Thoracic aorta (tissue), 2 donors: ENCODE measurements around the gene OR2T2. TPM values are rescaled to one million over a fixed set of nuclear protein-coding genes. Genes with fewer than 3 reads are reported as not detected.
"Not testable (repeated sequence)": the region's sequence is repeated elsewhere in the genome, so short reads cannot be mapped to it uniquely, and the experiment has no call there.

Experiments used
- ATAC-seq: fragments of 150-250 bp; one replicate; pipeline ENCODE4 v1.8.0; 2017; ENCODE audit warnings: low read depth; ENCODE audit not compliant: insufficient number of reproducible peaks, low FRiP score
- DNase-seq: peaks from one replicate; pipeline ENCODE4 v3.0.0-alpha.2; 2020; ENCODE audit warnings: low spot score
- H3K27ac ChIP-seq, 2 donors: fragments of 200-600 bp; sonication (generic); 1 replicate in 1 of 2; 2 replicates in 1 of 2; pipeline ENCODE4 v1.5.1; 2016; ENCODE audit warnings: mild to moderate bottlenecking in 2 of 2, moderate library complexity in 2 of 2
- H3K27me3 ChIP-seq: fragments of 200-600 bp; sonication (generic); replicated peaks from 2 replicates; pipeline ENCODE4 v1.6.0; 2016; ENCODE audit warnings: mild to moderate bottlenecking; ENCODE audit not compliant: insufficient read depth
- H3K36me3 ChIP-seq: fragments of 200-600 bp; sonication (generic); one replicate; pipeline ENCODE4 v1.5.1; 2016
- H3K4me1 ChIP-seq, 2 donors: fragments of 200-600 bp; sonication (generic); 1 replicate in 1 of 2; 2 replicates in 1 of 2; pipeline versions ENCODE4 v1.5.1 to v1.6.0; 2016; ENCODE audit warnings: low read depth in 2 of 2, mild to moderate bottlenecking in 1 of 2; ENCODE audit not compliant: control insufficient read depth in 1 of 2
- H3K4me3 ChIP-seq: fragments of 200-600 bp; sonication (generic); 2 replicates; pipeline ENCODE4 v1.5.1; 2016; ENCODE audit warnings: mild to moderate bottlenecking
- H3K9me3 ChIP-seq: fragments of 200-600 bp; sonication (generic); 2 replicates; pipeline ENCODE4 v1.5.1; 2016
- CTCF ChIP-seq: fragments of 200-600 bp; sonication (generic); IDR thresholded peaks from one replicate; pipeline ENCODE4 v1.5.1; 2019; ENCODE audit warnings: antibody characterized with exemption
- total RNA-seq, 2 donors: library from RNA; depleted of rRNA; stranded (reverse); fragments of >200 nt; gene quantifications; one replicate each; pipeline versions ENCODE4 v1.1.0 to v1.2.3, GENCODE V29; 2016

OR2T2 gene
- not detected for total RNA-seq

GRCh38 chr1:248445399-248445798 lies at the start of gene OR2T2:
Gene OR2T2 (plus strand): TSS chr1:248445637. CDS start chr1:248452798, 7,161 bp downstream.
- not testable (repeated sequence) for H3K9me3 ChIP-seq, DNase-seq, H3K27ac ChIP-seq, H3K4me3 ChIP-seq, H3K27me3 ChIP-seq, H3K36me3 ChIP-seq, H3K4me1 ChIP-seq, ATAC-seq

GRCh38 chr1:248402748-248403147 lies 42.7 kb upstream of the OR2T2 start, which contains the start of gene OR2T1:
Gene OR2T1 (plus strand): TSS chr1:248403048. CDS start chr1:248406148, 3,100 bp downstream.
- no peaks in the 10 kb centered on the region for H3K27me3 ChIP-seq
- ATAC-seq = no peak
- no peaks in the 10 kb centered on the region for H3K4me1 ChIP-seq
- H3K36me3 ChIP-seq = no peaks in the 10 kb centered on the region
- H3K9me3 ChIP-seq = no peaks in the 10 kb centered on the region
- DNase-seq = no peak
- no peak for TF ChIP-seq CTCF
- H3K4me3 ChIP-seq = no peak within 1 kb of the TSS
- no peak within 1 kb of the TSS for H3K27ac ChIP-seq

- Histone ChIP-seq H3K27me3 (no peaks in the 10 kb centered on the region), H3K27ac (no peak overlapping the region), H3K4me3 (no peak overlapping the region), H3K4me1 (no peaks in the 10 kb centered on the region), H3K9me3 (no peaks in the 10 kb centered on the region), H3K36me3 (no peaks in the 10 kb centered on the region)
- ATAC-seq (no peak), DNase-seq (no peak)
- no peak for TF ChIP-seq CTCF
Measured at GRCh38 chr1:248404024-248404423, 41.4 kb upstream of the OR2T2 start.

GRCh38 chr1:248406721-248407692 lies 38.4 kb upstream of the OR2T2 start:
- Histone ChIP-seq H3K4me1 (no peaks in the 10 kb centered on the region), H3K4me3 (no peak overlapping the region), H3K9me3 (no peaks in the 10 kb centered on the region), H3K27ac (no peak overlapping the region), H3K36me3 (no peaks in the 10 kb centered on the region), H3K27me3 (no peaks in the 10 kb centered on the region)
- TF ChIP-seq CTCF = no peak
- DNase-seq = no peak
- ATAC-seq = no peak

- no peak overlapping the region for H3K4me3 ChIP-seq
- DNase-seq (no peak), ATAC-seq (no peak)
- no peaks in the 10 kb centered on the region for H3K36me3 ChIP-seq
- H3K27me3 ChIP-seq = no peaks in the 10 kb centered on the region
- H3K4me1 ChIP-seq = no peaks in the 10 kb centered on the region
- H3K9me3 ChIP-seq = no peaks in the 10 kb centered on the region
- no peak overlapping the region for H3K27ac ChIP-seq
- TF ChIP-seq CTCF = no peak
Measured at GRCh38 chr1:248416226-248416625, 29.2 kb upstream of the OR2T2 start.
